ENCODE measurements around the gene PHYHIPL.

DNA sequence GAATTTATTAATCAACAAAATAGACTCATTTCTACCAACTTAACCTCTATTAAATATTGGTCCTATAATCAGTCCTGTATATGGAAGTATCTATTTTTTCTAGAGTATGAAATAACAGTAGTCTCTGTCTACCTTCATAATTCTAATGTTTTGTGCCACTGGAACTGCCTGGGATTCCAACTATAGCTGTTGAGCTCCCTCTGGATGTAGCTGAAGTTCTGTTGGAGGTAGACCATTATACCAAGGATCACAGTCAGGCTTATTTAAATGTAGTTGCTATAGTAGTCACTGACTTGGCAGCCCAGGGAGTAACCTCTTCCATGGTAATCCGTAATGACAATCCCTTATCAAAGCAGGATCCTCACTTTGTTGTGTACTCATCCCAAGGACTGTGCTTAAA, 48.5 kb upstream of the PHYHIPL start:
- TF ChIP-seq CTCF (IDR thresholded peaks at IDR 0.05) (no peak), POLR2AphosphoS5 (IDR thresholded peaks at IDR 0.05) (no peak), POLR2A (IDR thresholded peaks at IDR 0.05) (no peak)

Data from stomach (tissue), 4 donors.